ENCODE data around the gene CEP135. TPM values are rescaled to one million over a fixed set of nuclear protein-coding genes. Genes with fewer than 3 reads are reported as not detected.
"Not testable (repeated sequence)": the region's sequence is repeated elsewhere in the genome, so short reads cannot be mapped to it uniquely, and the experiment has no call there.

Gene CEP135
- total and polyA plus RNA-seq, 2 donors (not counting 1 experiment from before 2014, with no cell fraction given): 4.6 to 5.9 TPM

GRCh38 chr4:55933611-55934010 is 15.1 kb upstream of the CEP135 start:
- Histone ChIP-seq H3K27ac (ENCODE audit: insufficient read depth, low read length) (no peak overlapping the region), H3K4me3 (replicated peaks in 1 of 4; ENCODE audit: control extremely low read depth in 1 of 4, insufficient read depth in 1 of 4, low read depth in 3 of 4, low read length in 4 of 4) (no peak overlapping the region), H3K9ac (ENCODE audit: insufficient read depth, low read length) (no peak overlapping the region), H3K4me2 (ENCODE audit: extremely low read depth, insufficient read depth, low read length) (no peak overlapping the region), H4K20me1 (ENCODE audit: control insufficient read depth, extremely low read depth, insufficient read depth, low read length) (no peaks in the 10 kb centered on the region), H3K27me3 (ENCODE audit: control insufficient read depth, insufficient read depth, low read length) (no peaks in the 10 kb centered on the region), H3K9me3 (ENCODE audit: control insufficient read depth, insufficient read depth, low read depth, low read length) (no peaks in the 10 kb centered on the region), H3K79me2 (ENCODE audit: control insufficient read depth, insufficient read depth, low read length) (no peaks in the 10 kb centered on the region), H3K4me1 (ENCODE audit: control insufficient read depth, extremely low read depth, insufficient read depth, low read length) (no peaks in the 10 kb centered on the region), H3K36me3 (ENCODE audit: control insufficient read depth, insufficient read depth, low read length) (no peaks in the 10 kb centered on the region), H2AFZ (ENCODE audit: low read length) (no peak overlapping the region)
- no peak for DNase-seq (ENCODE audit: low read depth in 2 of 2)
- TF ChIP-seq, protein P1, sequence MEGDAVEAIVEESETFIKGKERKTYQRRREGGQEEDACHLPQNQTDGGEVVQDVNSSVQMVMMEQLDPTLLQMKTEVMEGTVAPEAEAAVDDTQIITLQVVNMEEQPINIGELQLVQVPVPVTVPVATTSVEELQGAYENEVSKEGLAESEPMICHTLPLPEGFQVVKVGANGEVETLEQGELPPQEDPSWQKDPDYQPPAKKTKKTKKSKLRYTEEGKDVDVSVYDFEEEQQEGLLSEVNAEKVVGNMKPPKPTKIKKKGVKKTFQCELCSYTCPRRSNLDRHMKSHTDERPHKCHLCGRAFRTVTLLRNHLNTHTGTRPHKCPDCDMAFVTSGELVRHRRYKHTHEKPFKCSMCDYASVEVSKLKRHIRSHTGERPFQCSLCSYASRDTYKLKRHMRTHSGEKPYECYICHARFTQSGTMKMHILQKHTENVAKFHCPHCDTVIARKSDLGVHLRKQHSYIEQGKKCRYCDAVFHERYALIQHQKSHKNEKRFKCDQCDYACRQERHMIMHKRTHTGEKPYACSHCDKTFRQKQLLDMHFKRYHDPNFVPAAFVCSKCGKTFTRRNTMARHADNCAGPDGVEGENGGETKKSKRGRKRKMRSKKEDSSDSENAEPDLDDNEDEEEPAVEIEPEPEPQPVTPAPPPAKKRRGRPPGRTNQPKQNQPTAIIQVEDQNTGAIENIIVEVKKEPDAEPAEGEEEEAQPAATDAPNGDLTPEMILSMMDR (conservative IDR thresholded peaks at IDR 0.05 in 1 of 2, IDR thresholded peaks at IDR 0.05 in 1 of 2; ENCODE audit: low read depth in 1 of 2, low read length in 2 of 2): no peak
- no peak for TF ChIP-seq EZH2 (IDR thresholded peaks at IDR 0.05; ENCODE audit: low read length, missing control alignments)

DNA sequence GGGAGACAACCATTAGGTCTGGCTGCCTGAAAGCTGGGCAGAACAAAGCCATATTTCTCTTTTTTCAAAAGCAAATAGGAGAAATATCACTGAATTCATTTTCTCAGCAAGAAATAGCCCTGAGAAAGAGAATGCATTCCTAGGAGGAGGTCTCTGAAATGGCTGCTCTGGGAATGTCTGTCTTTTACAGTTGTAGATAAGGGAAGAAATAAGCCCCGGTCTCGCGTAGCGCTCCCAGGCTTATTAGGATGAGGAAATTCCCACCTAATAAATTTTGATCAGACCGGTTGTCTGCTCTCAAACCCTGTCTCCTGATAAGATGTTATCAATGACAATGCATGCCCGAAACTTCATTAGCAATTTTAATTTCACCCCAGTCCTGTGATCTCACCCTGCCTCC is 12.8 kb upstream of the CEP135 start:
- not testable (repeated sequence) for H3K79me2 ChIP-seq (ENCODE audit: control insufficient read depth, insufficient read depth, low read length); DNase-seq (ENCODE audit: low read depth in 2 of 2); H3K36me3 ChIP-seq (ENCODE audit: control insufficient read depth, insufficient read depth, low read length)

GRCh38 chr4:55938481-55938880 is 10.3 kb upstream of the CEP135 start:
- H3K27ac ChIP-seq (ENCODE audit: insufficient read depth, low read length): no peak overlapping the region
- no peak for DNase-seq (ENCODE audit: low read depth in 2 of 2)
- no peaks in the 10 kb centered on the region for H3K27me3 ChIP-seq (ENCODE audit: control insufficient read depth, insufficient read depth, low read length)
- H4K20me1 ChIP-seq (ENCODE audit: control insufficient read depth, extremely low read depth, insufficient read depth, low read length): no peaks in the 10 kb centered on the region
- no peak overlapping the region for H3K4me3 ChIP-seq (replicated peaks in 1 of 4; ENCODE audit: control extremely low read depth in 1 of 4, insufficient read depth in 1 of 4, low read depth in 3 of 4, low read length in 4 of 4)
- no peaks in the 10 kb centered on the region for H3K36me3 ChIP-seq (ENCODE audit: control insufficient read depth, insufficient read depth, low read length)
- H3K79me2 ChIP-seq (ENCODE audit: control insufficient read depth, insufficient read depth, low read length): no peaks in the 10 kb centered on the region
- no peak for TF ChIP-seq EZH2 (IDR thresholded peaks at IDR 0.05; ENCODE audit: low read length, missing control alignments)
- TF ChIP-seq, protein P1 (conservative IDR thresholded peaks at IDR 0.05 in 1 of 2, IDR thresholded peaks at IDR 0.05 in 1 of 2; ENCODE audit: low read depth in 1 of 2, low read length in 2 of 2): no peak
- H3K4me2 ChIP-seq (ENCODE audit: extremely low read depth, insufficient read depth, low read length): no peak overlapping the region
- no peak overlapping the region for H2AFZ ChIP-seq (ENCODE audit: low read length)
- no peak overlapping the region for H3K9ac ChIP-seq (ENCODE audit: insufficient read depth, low read length)
- no peaks in the 10 kb centered on the region for H3K9me3 ChIP-seq (ENCODE audit: control insufficient read depth, insufficient read depth, low read depth, low read length)
- no peaks in the 10 kb centered on the region for H3K4me1 ChIP-seq (ENCODE audit: control insufficient read depth, extremely low read depth, insufficient read depth, low read length)

More for the DNA sequence above, 12.8 kb upstream of the CEP135 start:
- H3K4me3 ChIP-seq (replicated peaks in 1 of 4; ENCODE audit: control extremely low read depth in 1 of 4, insufficient read depth in 1 of 4, low read depth in 3 of 4, low read length in 4 of 4); H3K27me3 ChIP-seq (ENCODE audit: control insufficient read depth, insufficient read depth, low read length); H3K4me1 ChIP-seq (ENCODE audit: control insufficient read depth, extremely low read depth, insufficient read depth, low read length); H3K27ac ChIP-seq (ENCODE audit: insufficient read depth, low read length); H3K9ac ChIP-seq (ENCODE audit: insufficient read depth, low read length); H2AFZ ChIP-seq (ENCODE audit: low read length); H3K4me2 ChIP-seq (ENCODE audit: extremely low read depth, insufficient read depth, low read length); H3K9me3 ChIP-seq (ENCODE audit: control insufficient read depth, insufficient read depth, low read depth, low read length); H4K20me1 ChIP-seq (ENCODE audit: control insufficient read depth, extremely low read depth, insufficient read depth, low read length): not testable (repeated sequence)

Measured in fibroblast of lung (primary cell).